ENCODE measurements around the gene AGPAT3.

DNA sequence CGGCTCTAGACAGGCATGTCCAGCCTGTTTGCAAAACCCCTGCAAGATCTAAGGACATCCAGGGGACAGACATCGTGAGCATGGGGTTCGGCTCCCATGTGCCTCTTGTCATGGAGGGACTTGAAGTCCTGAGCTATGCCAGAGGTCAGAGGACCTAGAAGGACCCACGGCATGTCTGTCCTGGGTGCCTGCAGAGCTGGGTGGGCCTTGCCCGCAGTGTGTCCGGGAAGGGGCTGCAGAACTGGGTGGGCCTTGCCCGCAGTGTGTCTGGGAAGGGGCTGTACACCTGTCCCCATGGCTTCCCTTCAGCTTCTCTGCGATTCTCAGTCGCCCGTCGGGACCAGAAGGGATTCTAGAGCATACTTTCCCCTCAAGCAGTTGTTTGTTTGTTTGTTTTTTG is 127.1 kb downstream of the AGPAT3 start:
- TF ChIP-seq, protein P1, sequence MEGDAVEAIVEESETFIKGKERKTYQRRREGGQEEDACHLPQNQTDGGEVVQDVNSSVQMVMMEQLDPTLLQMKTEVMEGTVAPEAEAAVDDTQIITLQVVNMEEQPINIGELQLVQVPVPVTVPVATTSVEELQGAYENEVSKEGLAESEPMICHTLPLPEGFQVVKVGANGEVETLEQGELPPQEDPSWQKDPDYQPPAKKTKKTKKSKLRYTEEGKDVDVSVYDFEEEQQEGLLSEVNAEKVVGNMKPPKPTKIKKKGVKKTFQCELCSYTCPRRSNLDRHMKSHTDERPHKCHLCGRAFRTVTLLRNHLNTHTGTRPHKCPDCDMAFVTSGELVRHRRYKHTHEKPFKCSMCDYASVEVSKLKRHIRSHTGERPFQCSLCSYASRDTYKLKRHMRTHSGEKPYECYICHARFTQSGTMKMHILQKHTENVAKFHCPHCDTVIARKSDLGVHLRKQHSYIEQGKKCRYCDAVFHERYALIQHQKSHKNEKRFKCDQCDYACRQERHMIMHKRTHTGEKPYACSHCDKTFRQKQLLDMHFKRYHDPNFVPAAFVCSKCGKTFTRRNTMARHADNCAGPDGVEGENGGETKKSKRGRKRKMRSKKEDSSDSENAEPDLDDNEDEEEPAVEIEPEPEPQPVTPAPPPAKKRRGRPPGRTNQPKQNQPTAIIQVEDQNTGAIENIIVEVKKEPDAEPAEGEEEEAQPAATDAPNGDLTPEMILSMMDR (IDR thresholded peaks at IDR 0.05) = no peak
- no peak for TF ChIP-seq POLR2A (IDR thresholded peaks at IDR 0.05)
